DOHH2 (cell line): Measurements from ENCODE around the gene UNC13B.

Source experiments
- H3F3A ChIP-seq: fragments of 200-600 bp; sonication (generic), shearing (Covaris generic); 2 replicates; pipeline ENCODE4 v1.6.0; 2016; ENCODE audit warnings: antibody characterized with exemption, mild to moderate bottlenecking; ENCODE audit not compliant: control insufficient read depth, insufficient read depth
- H3K27ac ChIP-seq: fragments of 200-600 bp; sonication (generic); 2 replicates; pipeline ENCODE4 v1.5.1; 2014; ENCODE audit warnings: low read depth, mild to moderate bottlenecking, low read length, moderate library complexity
- H3K27me3 ChIP-seq: fragments of 200-600 bp; sonication (generic); 2 replicates; pipeline ENCODE4 v1.6.1; 2014; ENCODE audit warnings: mild to moderate bottlenecking, low read length, mixed read lengths; ENCODE audit not compliant: control insufficient read depth
- H3K36me3 ChIP-seq: fragments of 200-600 bp; sonication (generic); 2 replicates; pipeline ENCODE4 v1.6.1; 2014; ENCODE audit warnings: mild to moderate bottlenecking, low read length, moderate library complexity, mixed read lengths; ENCODE audit not compliant: control insufficient read depth
- H3K4me1 ChIP-seq: fragments of 200-600 bp; sonication (generic); 2 replicates; pipeline ENCODE4 v1.6.1; 2014; ENCODE audit warnings: mild to moderate bottlenecking, low read length, mixed read lengths; ENCODE audit not compliant: control insufficient read depth
- H3K4me2 ChIP-seq: fragments of 200-600 bp; sonication (generic); 2 replicates; pipeline ENCODE4 v1.6.0; 2014; ENCODE audit warnings: mild to moderate bottlenecking, low read length, moderate library complexity
- H3K4me3 ChIP-seq: fragments of 200-600 bp; sonication (generic); 2 replicates; pipeline ENCODE4 v1.5.1; 2014; ENCODE audit warnings: mild to moderate bottlenecking, low read length, mixed read lengths
- H3K79me2 ChIP-seq: fragments of 200-600 bp; sonication (generic); 2 replicates; pipeline ENCODE4 v1.6.1; 2014; ENCODE audit warnings: mild to moderate bottlenecking, low read length, mixed read lengths; ENCODE audit not compliant: control insufficient read depth
- H3K9me2 ChIP-seq: fragments of 200-600 bp; sonication (generic); replicated peaks from 2 replicates; pipeline ENCODE4 v1.6.1; 2014; ENCODE audit warnings: mild to moderate bottlenecking, low read length, mixed read lengths; ENCODE audit not compliant: control insufficient read depth
- H3K9me3 ChIP-seq: fragments of 200-600 bp; sonication (generic); 2 replicates; pipeline ENCODE4 v1.6.1; 2014; ENCODE audit warnings: antibody characterized with exemption, low read length, mixed read lengths; ENCODE audit not compliant: control insufficient read depth, insufficient read depth
- H4K20me1 ChIP-seq: fragments of 200-600 bp; sonication (generic); 2 replicates; pipeline ENCODE4 v1.6.0; 2014; ENCODE audit warnings: low read depth, mild to moderate bottlenecking, antibody characterized with exemption, low read length, moderate library complexity; ENCODE audit not compliant: control insufficient read depth, insufficient read depth
- CTCF ChIP-seq: fragments of 200-600 bp; sonication (generic); IDR thresholded peaks from one replicate; pipeline ENCODE4 v1.5.1; 2014; ENCODE audit warnings: antibody characterized with exemption, mild to moderate bottlenecking, low read depth, low read length; ENCODE audit not compliant: poor library complexity, severe bottlenecking
- EZH2phosphoT487 ChIP-seq: fragments of 200-600 bp; sonication (generic); IDR thresholded peaks from 2 replicates; pipeline ENCODE4 v1.6.1; 2017; ENCODE audit warnings: borderline replicate concordance, mild to moderate bottlenecking, antibody characterized with exemption, low read length, moderate library complexity, mixed read lengths

The UNC13B gene

GRCh38 chr9:35287987-35288632, 126.3 kb downstream of the UNC13B start:
- H3K4me3 ChIP-seq: no peak overlapping the region
- H3K79me2 ChIP-seq: no peaks in the 10 kb centered on the region
- no peaks in the 10 kb centered on the region for H3K9me2 ChIP-seq
- H3K9me3 ChIP-seq: no peaks in the 10 kb centered on the region
- no peaks in the 10 kb centered on the region for H3K27me3 ChIP-seq
- H3K4me1 ChIP-seq: no peaks in the 10 kb centered on the region
- no peak overlapping the region for H3K27ac ChIP-seq
- no peaks in the 10 kb centered on the region for H3K36me3 ChIP-seq
- H4K20me1 ChIP-seq: no peaks in the 10 kb centered on the region
- TF ChIP-seq CTCF: no peak
- no peak for TF ChIP-seq EZH2phosphoT487
- no peaks in the 10 kb centered on the region for H3F3A ChIP-seq
- H3K4me2 ChIP-seq: no peak overlapping the region

GRCh38 chr9:35288778-35289177, 127.0 kb downstream of the UNC13B start:
- TF ChIP-seq CTCF (no peak), EZH2phosphoT487 (no peak)
- no peak overlapping the region for H3K27ac ChIP-seq
- H3K4me2 ChIP-seq: no peak overlapping the region
- H3K27me3 ChIP-seq: no peaks in the 10 kb centered on the region
- H3F3A ChIP-seq: no peaks in the 10 kb centered on the region
- no peaks in the 10 kb centered on the region for H3K79me2 ChIP-seq
- no peaks in the 10 kb centered on the region for H3K36me3 ChIP-seq
- H3K9me3 ChIP-seq: no peaks in the 10 kb centered on the region
- no peaks in the 10 kb centered on the region for H3K9me2 ChIP-seq
- H4K20me1 ChIP-seq: no peaks in the 10 kb centered on the region
- H3K4me3 ChIP-seq: no peak overlapping the region
- no peaks in the 10 kb centered on the region for H3K4me1 ChIP-seq

- H3K27me3 ChIP-seq: no peaks in the 10 kb centered on the region
- no peaks in the 10 kb centered on the region for H3K9me3 ChIP-seq
- H3K79me2 ChIP-seq: no peaks in the 10 kb centered on the region
- no peaks in the 10 kb centered on the region for H3K9me2 ChIP-seq
- TF ChIP-seq CTCF (no peak), EZH2phosphoT487 (no peak)
- no peaks in the 10 kb centered on the region for H3F3A ChIP-seq
- no peak overlapping the region for H3K4me2 ChIP-seq
- H3K4me1 ChIP-seq: no peaks in the 10 kb centered on the region
- no peaks in the 10 kb centered on the region for H3K36me3 ChIP-seq
- no peak overlapping the region for H3K4me3 ChIP-seq
- H4K20me1 ChIP-seq: no peaks in the 10 kb centered on the region
- H3K27ac ChIP-seq: no peak overlapping the region
Observed at GRCh38 chr9:35293376-35293964, 131.7 kb downstream of the UNC13B start.
